GM06990 (cell line): Measurements from ENCODE around the gene ZNF598.
A peak's percentile ranks its signal among the peaks of the same experiment; 100 is the strongest.

Experiments
- DNase-seq: peaks from one replicate; pipeline ENCODE4 v3.0.0-alpha.2; 2011; ENCODE audit not compliant: insufficient read length; ENCODE audit errors: extremely low read depth
- H3K27me3 ChIP-seq: replicated peaks from 2 replicates; pipeline ENCODE4 v1.6.0; 2011; ENCODE audit warnings: low read length; ENCODE audit not compliant: control insufficient read depth, insufficient read depth
- H3K36me3 ChIP-seq: 2 replicates; pipeline ENCODE4 v1.5.1; 2011; ENCODE audit warnings: low read length; ENCODE audit not compliant: control insufficient read depth, insufficient read depth
- H3K4me3 ChIP-seq: replicated peaks from 2 replicates; pipeline ENCODE4 v1.5.1; 2011; ENCODE audit warnings: low read depth, mild to moderate bottlenecking, control low read depth, low read length
- CTCF ChIP-seq: IDR thresholded peaks from 2 replicates; pipeline ENCODE4 v1.5.1; 2011; ENCODE audit warnings: low read length, control low read depth, mild to moderate bottlenecking, inconsistent platforms; ENCODE audit not compliant: insufficient read depth, poor library complexity, severe bottlenecking

The ZNF598 gene

GRCh38 chr16:2005646-2006045 lies 4.0 kb downstream of the ZNF598 start:
- peak; percentile 4 for TF ChIP-seq CTCF
- Histone ChIP-seq H3K4me3 (no peak overlapping the region), H3K36me3 (peaks cover 35% of the 10 kb centered on the region), H3K27me3 (no peaks in the 10 kb centered on the region)
- no peak for DNase-seq

- Histone ChIP-seq H3K4me3 (no peak overlapping the region), H3K36me3 (peaks cover 39% of the 10 kb centered on the region), H3K27me3 (no peaks in the 10 kb centered on the region)
- no peak for DNase-seq
- TF ChIP-seq CTCF: no peak
Measured at GRCh38 chr16:2004795-2005517, 4.7 kb downstream of the ZNF598 start.

GRCh38 chr16:2003827-2004641 lies 5.6 kb downstream of the ZNF598 start:
- H3K36me3 ChIP-seq: peaks cover 46% of the 10 kb centered on the region
- H3K4me3 ChIP-seq: no peak overlapping the region
- peak; percentile 86 for DNase-seq
- TF ChIP-seq CTCF: peak; percentile 100
- no peaks in the 10 kb centered on the region for H3K27me3 ChIP-seq

- no peak overlapping the region for H3K4me3 ChIP-seq
- no peak for TF ChIP-seq CTCF
- H3K27me3 ChIP-seq: no peaks in the 10 kb centered on the region
- H3K36me3 ChIP-seq: peaks cover 48% of the 10 kb centered on the region
- DNase-seq: no peak
Measured at GRCh38 chr16:2003231-2003826, 6.3 kb downstream of the ZNF598 start.

- TF ChIP-seq CTCF: no peak
- H3K4me3 ChIP-seq: no peak overlapping the region
- no peak for DNase-seq
- H3K27me3 ChIP-seq: no peaks in the 10 kb centered on the region
- peaks cover 52% of the 10 kb centered on the region for H3K36me3 ChIP-seq
Measured at GRCh38 chr16:2002406-2003230, 7.0 kb downstream of the ZNF598 start.
